ENCODE results near the gene GRIK5. TPM values are rescaled to one million over a fixed set of nuclear protein-coding genes. Genes with fewer than 3 reads are reported as not detected.

The GRIK5 gene
- total RNA-seq, 1 experiment from 2014 or later = 0.61 TPM

- Mint-ChIP-seq H3K9me3 (ENCODE audit: low read depth, unreplicated experiment) (no peaks in the 10 kb centered on the region), H3K27me3 (ENCODE audit: unreplicated experiment) (peaks cover 2% of the 10 kb centered on the region), H3K4me1 (ENCODE audit: low read depth, unreplicated experiment) (no peaks in the 10 kb centered on the region), H3K27ac (ENCODE audit: unreplicated experiment) (no peak overlapping the region), H3K4me3 (ENCODE audit: low read depth, unreplicated experiment) (no peak overlapping the region), H3K36me3 (ENCODE audit: insufficient read depth, unreplicated experiment) (no peaks in the 10 kb centered on the region)
- no peak for TF ChIP-seq CTCF (IDR thresholded peaks at IDR 0.05; ENCODE audit: unreplicated experiment)
- intact Hi-C loops (cut with micrococcal nuclease; ENCODE audit: unreplicated experiment) = loop anchor here (10.0 kb wide), 1 partner anchor 105 kb away; the partner anchor contains the start of gene ATP1A3
- DNase-seq = no peak
- CTCF ChIA-PET = interaction anchor here (0.6 to 0.7 kb wide), 2 partner anchors 27 to 109 kb away, joined by 3 read pairs; no protein-coding TSS in a partner anchor
- BruUV-seq (replicated peaks) = no TSS peak
Measured at GRCh38 chr19:42099336-42099925, 29.4 kb upstream of the GRIK5 start.

- no peaks in the 10 kb centered on the region for H3K36me3 Mint-ChIP-seq (ENCODE audit: insufficient read depth, unreplicated experiment)
- no TSS peak for BruUV-seq (replicated peaks)
- H3K4me1 Mint-ChIP-seq (ENCODE audit: low read depth, unreplicated experiment) = no peaks in the 10 kb centered on the region
- no peak overlapping the region for H3K4me3 Mint-ChIP-seq (ENCODE audit: low read depth, unreplicated experiment)
- DNase-seq = no peak
- no peaks in the 10 kb centered on the region for H3K9me3 Mint-ChIP-seq (ENCODE audit: low read depth, unreplicated experiment)
- CTCF ChIA-PET = interaction anchor here (0.6 kb wide), 1 partner anchor 108 kb away, joined by 3 read pairs; no protein-coding TSS in a partner anchor
- no peak overlapping the region for H3K27ac Mint-ChIP-seq (ENCODE audit: unreplicated experiment)
- no peaks in the 10 kb centered on the region for H3K27me3 Mint-ChIP-seq (ENCODE audit: unreplicated experiment)
- intact Hi-C loops (cut with micrococcal nuclease; ENCODE audit: unreplicated experiment) = loop anchor here (10.0 kb wide), 1 partner anchor 104 kb away; the partner anchor contains the start of gene ATP1A3
- TF ChIP-seq CTCF (IDR thresholded peaks at IDR 0.05; ENCODE audit: unreplicated experiment) = no peak
Measured at GRCh38 chr19:42098781-42099180, 28.8 kb upstream of the GRIK5 start.

GRCh38 chr19:42097461-42097860 lies 27.5 kb upstream of the GRIK5 start:
- no peak for DNase-seq
- Mint-ChIP-seq H3K27ac (ENCODE audit: unreplicated experiment) (no peak overlapping the region), H3K36me3 (ENCODE audit: insufficient read depth, unreplicated experiment) (no peaks in the 10 kb centered on the region), H3K9me3 (ENCODE audit: low read depth, unreplicated experiment) (no peaks in the 10 kb centered on the region), H3K27me3 (ENCODE audit: unreplicated experiment) (no peaks in the 10 kb centered on the region), H3K4me1 (ENCODE audit: low read depth, unreplicated experiment) (no peaks in the 10 kb centered on the region), H3K4me3 (ENCODE audit: low read depth, unreplicated experiment) (no peak overlapping the region)
- CTCF ChIA-PET = interaction anchor here (0.7 kb wide), 2 partner anchors 10 to 11 kb away, joined by 3 to 5 read pairs; no protein-coding TSS in a partner anchor
- no peak for TF ChIP-seq CTCF (IDR thresholded peaks at IDR 0.05; ENCODE audit: unreplicated experiment)
- no TSS peak for BruUV-seq (replicated peaks)
- intact Hi-C loops (cut with micrococcal nuclease; ENCODE audit: unreplicated experiment) = loop anchor here (10.0 kb wide), 1 partner anchor 103 kb away; the partner anchor contains the start of gene ATP1A3

DNA sequence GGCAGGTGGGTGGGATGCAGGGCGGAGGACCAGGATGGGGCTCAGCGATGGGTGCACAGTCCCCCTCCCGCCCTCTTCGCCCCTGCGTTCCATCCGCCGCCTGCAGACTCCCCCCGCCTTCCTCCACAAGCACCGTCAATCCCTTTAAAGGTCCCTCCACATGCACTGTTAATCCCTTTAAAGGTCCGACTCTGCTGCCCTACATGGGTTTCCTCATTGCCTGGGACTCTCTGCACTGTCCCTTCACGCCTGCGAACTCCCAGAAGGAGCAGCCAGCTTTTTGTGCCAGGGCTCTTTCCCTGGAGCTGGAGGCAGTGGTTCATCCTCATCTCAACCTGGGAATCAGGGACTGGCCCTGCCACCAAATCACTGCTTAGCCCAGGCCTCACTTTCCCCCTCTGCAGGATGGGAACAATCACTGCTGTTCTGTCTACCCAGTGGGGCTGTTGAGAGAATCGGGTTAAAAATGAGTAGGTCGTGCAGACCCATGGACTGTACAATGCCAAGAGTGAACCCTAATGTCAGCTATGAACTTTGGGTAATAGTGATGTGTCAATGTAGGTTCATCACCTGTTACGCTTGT lies 26.3 kb upstream of the GRIK5 start:
- no peak for DNase-seq
- CTCF ChIA-PET = interaction anchor here (0.6 to 0.9 kb wide), 3 partner anchors 48 to 208 kb away, joined by 3 to 5 read pairs (median 3); no protein-coding TSS in a partner anchor
- Mint-ChIP-seq H3K4me1 (ENCODE audit: low read depth, unreplicated experiment) (no peaks in the 10 kb centered on the region), H3K36me3 (ENCODE audit: insufficient read depth, unreplicated experiment) (no peaks in the 10 kb centered on the region), H3K9me3 (ENCODE audit: low read depth, unreplicated experiment) (no peaks in the 10 kb centered on the region), H3K27me3 (ENCODE audit: unreplicated experiment) (no peaks in the 10 kb centered on the region), H3K27ac (ENCODE audit: unreplicated experiment) (no peak overlapping the region), H3K4me3 (ENCODE audit: low read depth, unreplicated experiment) (no peak overlapping the region)
- BruUV-seq (replicated peaks) = no TSS peak
- intact Hi-C loops (cut with micrococcal nuclease; ENCODE audit: unreplicated experiment) = loop anchor here (10.0 kb wide), 1 partner anchor 102 kb away; the partner anchor contains the start of gene ATP1A3
- TF ChIP-seq CTCF (IDR thresholded peaks at IDR 0.05; ENCODE audit: unreplicated experiment) = no peak
